Tibial artery (tissue), 4 donors: Measurements from ENCODE around the gene BTNL8.

Source experiments
- DNase-seq, 2 donors: peaks; one replicate each; pipeline ENCODE4 v3.0.0-alpha.2; 2019
- H3K27ac ChIP-seq, 2 donors: fragments of 200-600 bp; sonication (generic) in 1 of 2; 1 replicate in 1 of 2; 2 replicates in 1 of 2; pipeline ENCODE4 v1.5.1; 2018 to 2019; ENCODE audit warnings: mild to moderate bottlenecking in 1 of 2
- H3K27me3 ChIP-seq, 2 donors: fragments of 200-600 bp; sonication (generic) in 1 of 2; one replicate each; pipeline versions ENCODE4 v1.5.1 to v1.6.0; 2016 to 2019
- H3K36me3 ChIP-seq, 3 donors: fragments of 200-600 bp; sonication (generic) in 2 of 3; one replicate each; pipeline ENCODE4 v1.5.1; 2016 to 2019; ENCODE audit warnings: mild to moderate bottlenecking in 2 of 3
- H3K4me1 ChIP-seq, 4 donors: fragments of 200-600 bp; sonication (generic) in 2 of 4; 1 replicate in 3 of 4; 2 replicates in 1 of 4; pipeline ENCODE4 v1.5.1; 2016 to 2019
- H3K4me3 ChIP-seq, 2 donors: fragments of 200-600 bp; sonication (generic) in 1 of 2; 1 replicate in 1 of 2; 2 replicates in 1 of 2; pipeline ENCODE4 v1.5.1; 2018 to 2019; ENCODE audit warnings: mild to moderate bottlenecking in 2 of 2
- H3K9me3 ChIP-seq, 3 donors: fragments of 200-600 bp; sonication (generic) in 1 of 3; one replicate each; pipeline ENCODE4 v1.5.1; 2016 to 2019
- intact Hi-C: fragments of 100-400 bp; cut with DNase I; formaldehyde crosslinking; loops from one replicate; pipeline ENCODE4 v1.15.0; 2023; ENCODE audit warnings: low total_unique reads
- TF ChIP-seq, protein P1 (sequence below), 2 experiments: fragments of 200-600 bp in 1 of 2; fragments of 450-650 bp in 1 of 2; IDR thresholded peaks; one replicate each; pipeline ENCODE4 v1.5.1; 2017 to 2019; ENCODE audit warnings: antibody characterized with exemption in 2 of 2, mild to moderate bottlenecking in 1 of 2, moderate library complexity in 1 of 2

BTNL8 gene

GRCh38 chr5:180988016-180988415 lies 89.1 kb downstream of the BTNL8 start:
- intact Hi-C loops: no loop called here
- Histone ChIP-seq H3K36me3 (no peaks in the 10 kb centered on the region), H3K4me1 (no peaks in the 10 kb centered on the region), H3K27me3 (no peaks in the 10 kb centered on the region), H3K27ac (no peak overlapping the region), H3K4me3 (no peak overlapping the region), H3K9me3 (no peaks in the 10 kb centered on the region)
- TF ChIP-seq, protein P1, sequence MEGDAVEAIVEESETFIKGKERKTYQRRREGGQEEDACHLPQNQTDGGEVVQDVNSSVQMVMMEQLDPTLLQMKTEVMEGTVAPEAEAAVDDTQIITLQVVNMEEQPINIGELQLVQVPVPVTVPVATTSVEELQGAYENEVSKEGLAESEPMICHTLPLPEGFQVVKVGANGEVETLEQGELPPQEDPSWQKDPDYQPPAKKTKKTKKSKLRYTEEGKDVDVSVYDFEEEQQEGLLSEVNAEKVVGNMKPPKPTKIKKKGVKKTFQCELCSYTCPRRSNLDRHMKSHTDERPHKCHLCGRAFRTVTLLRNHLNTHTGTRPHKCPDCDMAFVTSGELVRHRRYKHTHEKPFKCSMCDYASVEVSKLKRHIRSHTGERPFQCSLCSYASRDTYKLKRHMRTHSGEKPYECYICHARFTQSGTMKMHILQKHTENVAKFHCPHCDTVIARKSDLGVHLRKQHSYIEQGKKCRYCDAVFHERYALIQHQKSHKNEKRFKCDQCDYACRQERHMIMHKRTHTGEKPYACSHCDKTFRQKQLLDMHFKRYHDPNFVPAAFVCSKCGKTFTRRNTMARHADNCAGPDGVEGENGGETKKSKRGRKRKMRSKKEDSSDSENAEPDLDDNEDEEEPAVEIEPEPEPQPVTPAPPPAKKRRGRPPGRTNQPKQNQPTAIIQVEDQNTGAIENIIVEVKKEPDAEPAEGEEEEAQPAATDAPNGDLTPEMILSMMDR (IDR thresholded peaks at IDR 0.05): no peak
- DNase-seq: no peak

- no peak for DNase-seq
- Histone ChIP-seq H3K4me3 (no peak within 1 kb of the TSS), H3K27ac (no peak within 1 kb of the TSS), H3K4me1 (no peaks in the 10 kb centered on the region), H3K9me3 (no peaks in the 10 kb centered on the region), H3K27me3 (no peaks in the 10 kb centered on the region), H3K36me3 (no peaks in the 10 kb centered on the region)
- intact Hi-C loops: no loop called here
- TF ChIP-seq, protein P1 (IDR thresholded peaks at IDR 0.05): no peak
Observed at GRCh38 chr5:180988592-180988991, 89.6 kb downstream of the BTNL8 start, which contains the start of gene BTNL3. Gene BTNL3 (plus strand): TSS chr5:180988846. CDS start chr5:180989029, 183 bp downstream.

GRCh38 chr5:180990086-180990881 lies 91.3 kb downstream of the BTNL8 start:
- no peak overlapping the region for H3K27ac ChIP-seq

DNA sequence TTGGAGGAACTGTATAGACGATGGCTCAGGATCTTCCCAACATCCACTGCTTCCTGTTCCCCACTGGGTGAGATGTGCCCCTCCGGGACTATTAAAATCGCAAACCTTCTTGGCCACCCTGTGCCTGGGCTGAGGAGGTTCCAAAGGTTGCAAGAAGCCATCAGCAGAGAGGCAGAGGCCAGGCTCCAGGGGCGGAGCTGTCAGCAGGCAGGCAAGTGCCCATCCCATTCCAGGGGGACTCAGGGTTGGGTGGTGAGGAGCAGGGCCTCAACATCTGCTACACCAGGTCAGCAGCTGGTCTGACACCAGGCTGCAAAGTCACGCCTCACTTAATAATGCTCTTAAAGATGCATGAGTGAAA lies 91.9 kb downstream of the BTNL8 start:
- no peaks in the 10 kb centered on the region for H3K9me3 ChIP-seq
- no peak for DNase-seq
- no peak overlapping the region for H3K27ac ChIP-seq
- H3K4me3 ChIP-seq: no peak overlapping the region
- TF ChIP-seq, protein P1 (IDR thresholded peaks at IDR 0.05): no peak
- H3K36me3 ChIP-seq: no peaks in the 10 kb centered on the region
- H3K27me3 ChIP-seq: no peaks in the 10 kb centered on the region
- intact Hi-C loops: no loop called here
- no peaks in the 10 kb centered on the region for H3K4me1 ChIP-seq

More at GRCh38 chr5:180990086-180990881, 91.3 kb downstream of the BTNL8 start:
- TF ChIP-seq, protein P1 (IDR thresholded peaks at IDR 0.05): no peak
- Histone ChIP-seq H3K9me3 (no peaks in the 10 kb centered on the region), H3K4me1 (no peaks in the 10 kb centered on the region), H3K27me3 (no peaks in the 10 kb centered on the region), H3K4me3 (no peak overlapping the region), H3K36me3 (no peaks in the 10 kb centered on the region)
- DNase-seq: no peak
- intact Hi-C loops: no loop called here
